HCT116 (cell line): ENCODE data around the gene PIEZO2. TPM values are rescaled to one million over a fixed set of nuclear protein-coding genes. Genes with fewer than 3 reads are reported as not detected.

Experiments used
- ATAC-seq: fragments of 200-7000 bp; cut with Tn5 transposase; 2 replicates; pipeline ENCODE4 v1.9.1; 2020; ENCODE audit warnings: mild to moderate bottlenecking, moderate library complexity
- BruUV-seq: library from RNA; stranded (reverse); fragments of 400-500 nt; replicated peaks from 2 replicates; lab custom pipeline; 2021; lab: Mats Ljungman, UMichigan
- CTCF ChIA-PET: fragments of 300-600 bp; sonication (Branson Sonifier 250); formaldehyde crosslinking; loops from one replicate; lab custom pipeline; 2021; ENCODE audit warnings: antibody characterized with exemption; lab: Charles Lee
- POLR2A ChIA-PET: fragments of 300-600, 350-600 bp; sonication (Branson Sonifier 250); formaldehyde crosslinking; loops from one replicate; lab custom pipeline; 2021; ENCODE audit warnings: antibody characterized with exemption; lab: Charles Lee
- RAD21 ChIA-PET, 2 experiments: fragments of 300-600 bp; sonication (Branson Sonifier 250); formaldehyde crosslinking; loops; one replicate each; lab custom pipeline; 2023; ENCODE audit warnings: low total read pairs in 2 of 2; ENCODE audit not compliant: uncharacterized antibody in 2 of 2, unreplicated experiment in 2 of 2, low non-redundant PET in 1 of 2; lab: Charles Lee
- DNase-seq: peaks from one replicate; pipeline ENCODE4 v3.0.0-alpha.2; 2010; ENCODE audit warnings: low read depth, low spot score
- H2AFZ ChIP-seq: fragments of 200-600 bp; shearing (Covaris generic), sonication (generic); 2 replicates; pipeline ENCODE4 v1.6.1; 2017; ENCODE audit warnings: low read depth, mixed run types, mixed read lengths, antibody characterized with exemption, low read length; ENCODE audit not compliant: poor library complexity, severe bottlenecking
- H3K27ac ChIP-seq: 2 replicates; pipeline ENCODE4 v1.5.1; 2012; ENCODE audit warnings: low read depth, low read length
- H3K27me3 ChIP-seq: fragments of 200-600 bp; sonication (generic); 2 replicates; pipeline ENCODE4 v1.6.1; 2016; ENCODE audit warnings: mixed run types, low read length, mixed read lengths; ENCODE audit not compliant: insufficient read depth
- H3K36me3 ChIP-seq, 2 experiments: fragments of 200-500 bp in 1 of 2; fragments of 200-600 bp in 1 of 2; sonication (Bioruptor generic) in 1 of 2; sonication (generic) in 1 of 2; 2 replicates each; pipeline versions ENCODE4 v1.5.1 to v1.6.1; 2014 to 2016; ENCODE audit warnings: low read length in 2 of 2, inconsistent platforms in 1 of 2, mixed read lengths in 1 of 2, mixed run types in 1 of 2; ENCODE audit not compliant: insufficient read depth in 2 of 2, control insufficient read depth in 1 of 2
- H3K4me1 ChIP-seq, 2 experiments: fragments of 200-600 bp in 1 of 2; sonication (generic) in 1 of 2; 2 replicates each; pipeline versions ENCODE4 v1.5.1 to v1.6.1; 2012 to 2017; ENCODE audit warnings: low read length in 2 of 2, inconsistent platforms in 1 of 2, mild to moderate bottlenecking in 1 of 2, mixed read lengths in 1 of 2, mixed run types in 1 of 2, moderate library complexity in 1 of 2; ENCODE audit not compliant: insufficient read depth in 2 of 2, control insufficient read depth in 1 of 2
- H3K4me2 ChIP-seq: fragments of 200-600 bp; sonication (generic); 2 replicates; pipeline ENCODE4 v1.6.1; 2017; ENCODE audit warnings: mixed run types, low read length, mixed read lengths
- H3K4me3 ChIP-seq, 2 experiments: fragments of 200-600 bp in 1 of 2; sonication (generic) in 1 of 2; replicated peaks in 1 of 2; 2 replicates each; pipeline ENCODE4 v1.5.1; 2011 to 2016; ENCODE audit warnings: low read length in 2 of 2, control low read depth in 1 of 2, low read depth in 1 of 2, mild to moderate bottlenecking in 1 of 2, mixed read lengths in 1 of 2, mixed run types in 1 of 2
- H3K79me2 ChIP-seq: fragments of 200-600 bp; sonication (generic); 2 replicates; pipeline ENCODE4 v1.6.1; 2017; ENCODE audit warnings: mild to moderate bottlenecking, mixed run types, low read length, moderate library complexity, mixed read lengths; ENCODE audit not compliant: insufficient read depth
- H3K9ac ChIP-seq: fragments of 200-600 bp; sonication (generic); 2 replicates; pipeline ENCODE4 v1.6.1; 2016; ENCODE audit warnings: low read length, mixed read lengths
- H3K9me2 ChIP-seq: fragments of 200-600 bp; sonication (generic), shearing (Covaris generic); 2 replicates; pipeline ENCODE4 v1.6.1; 2017; ENCODE audit warnings: mixed run types, mild to moderate bottlenecking, moderate library complexity; ENCODE audit not compliant: insufficient read depth
- H3K9me3 ChIP-seq, 2 experiments: fragments of 200-500 bp in 1 of 2; fragments of 200-600 bp in 1 of 2; sonication (Bioruptor generic) in 1 of 2; sonication (generic) in 1 of 2; 2 replicates each; pipeline ENCODE4 v1.6.1; 2014 to 2017; ENCODE audit warnings: low read length in 2 of 2, mixed read lengths in 2 of 2, inconsistent platforms in 1 of 2, low read depth in 1 of 2, mild to moderate bottlenecking in 1 of 2, mixed run types in 1 of 2, moderate library complexity in 1 of 2; ENCODE audit not compliant: control insufficient read depth in 1 of 2, insufficient read depth in 1 of 2
- H4K20me1 ChIP-seq: fragments of 200-600 bp; sonication (generic), shearing (Covaris generic); 2 replicates; pipeline ENCODE4 v1.6.1; 2017; ENCODE audit warnings: mixed run types, mild to moderate bottlenecking, moderate library complexity; ENCODE audit not compliant: insufficient read depth
- CEBPB ChIP-seq: IDR thresholded peaks from 2 replicates; pipeline ENCODE4 v1.6.1; 2012; ENCODE audit warnings: low read depth
- EGR1 ChIP-seq: IDR thresholded peaks from 2 replicates; pipeline ENCODE4 v1.6.1; 2012; ENCODE audit warnings: low read depth
- ELF1 ChIP-seq: IDR thresholded peaks from 2 replicates; pipeline ENCODE4 v1.6.1; 2012; ENCODE audit warnings: low read depth, borderline replicate concordance
- EZH2 ChIP-seq: fragments of 200-600 bp; sonication (generic); IDR thresholded peaks from 2 replicates; pipeline ENCODE4 v1.6.1; 2017; ENCODE audit warnings: antibody characterized with exemption, mixed run types
- EZH2phosphoT487 ChIP-seq: fragments of 200-600 bp; IDR thresholded peaks from 2 replicates; pipeline ENCODE4 v1.6.1; 2018; ENCODE audit warnings: antibody characterized with exemption, borderline replicate concordance
- FOSL1 ChIP-seq: IDR thresholded peaks from 2 replicates; pipeline ENCODE4 v1.6.1; 2012; ENCODE audit warnings: low read depth
- JUND ChIP-seq: IDR thresholded peaks from 2 replicates; pipeline ENCODE4 v1.6.1; 2012
- POLR2A ChIP-seq: IDR thresholded peaks from 2 replicates; pipeline ENCODE4 v1.7.0; 2011; ENCODE audit warnings: borderline replicate concordance; ENCODE audit not compliant: insufficient read depth, insufficient read length; ENCODE audit errors: extremely low read depth
- POLR2AphosphoS5 ChIP-seq: IDR thresholded peaks from 2 replicates; pipeline ENCODE4 v1.6.1; 2011; ENCODE audit warnings: mild to moderate bottlenecking, low read depth, low read length, moderate library complexity
- SIN3A ChIP-seq: IDR thresholded peaks from 2 replicates; pipeline ENCODE4 v1.6.1; 2012; ENCODE audit warnings: low read depth
- SP1 ChIP-seq: IDR thresholded peaks from 2 replicates; pipeline ENCODE4 v1.6.1; 2012; ENCODE audit warnings: low read depth
- TCF7L2 ChIP-seq: IDR thresholded peaks from 2 replicates; pipeline ENCODE4 v1.7.0; 2011; ENCODE audit warnings: borderline replicate concordance, inconsistent platforms; ENCODE audit not compliant: insufficient read depth, insufficient read length; ENCODE audit errors: extremely low read depth
- YY1 ChIP-seq: IDR thresholded peaks from 2 replicates; pipeline ENCODE4 v1.6.1; 2011; ENCODE audit warnings: low read length, low read depth, moderate library complexity, mild to moderate bottlenecking; ENCODE audit not compliant: insufficient replicate concordance; ENCODE audit errors: extremely low read depth
- ZFX ChIP-seq: fragments of 450-650 bp; IDR thresholded peaks from 2 replicates; pipeline ENCODE4 v1.6.1; 2017
- ZNF274 ChIP-seq: fragments of 200-500 bp; sonication (Bioruptor generic); IDR thresholded peaks from 2 replicates; pipeline ENCODE4 v1.6.1; 2014; ENCODE audit warnings: mild to moderate bottlenecking, low read depth, low read length, inconsistent platforms
- intact Hi-C: fragments of 100-400 bp; cut with micrococcal nuclease; formaldehyde crosslinking; loops from 2 replicates; pipeline ENCODE4 v1.10.0; 2022
- total RNA-seq: library from RNA; stranded (reverse); gene quantifications from one replicate; pipeline ENCODE4 v1.2.1, GENCODE V29; 2021; ENCODE audit not compliant: unreplicated experiment
- TF ChIP-seq, protein P1 (sequence below): IDR thresholded peaks from 2 replicates; pipeline ENCODE4 v1.6.1; 2012
- TF ChIP-seq, protein P2 (sequence below): IDR thresholded peaks from 2 replicates; pipeline ENCODE4 v1.6.1; 2012
- TF ChIP-seq, protein P3 (sequence below): IDR thresholded peaks from 2 replicates; pipeline ENCODE4 v1.6.1; 2012; ENCODE audit warnings: low read depth
- TF ChIP-seq, protein P4 (sequence below): IDR thresholded peaks from 2 replicates; pipeline ENCODE4 v1.6.1; 2011; ENCODE audit warnings: mild to moderate bottlenecking, low read length, moderate library complexity; ENCODE audit not compliant: insufficient replicate concordance; ENCODE audit errors: extremely low read depth
- TF ChIP-seq, protein P5 (sequence below), 3 experiments: fragments of 200-600 bp in 1 of 3; sonication (generic) in 1 of 3; IDR thresholded peaks in 2 of 3; conservative IDR thresholded peaks in 1 of 3; 2 replicates each; pipeline ENCODE4 v1.5.1; 2012 to 2017; ENCODE audit warnings: low read depth in 2 of 3, low read length in 2 of 3, antibody characterized with exemption in 1 of 3, borderline replicate concordance in 1 of 3, control low read depth in 1 of 3, mild to moderate bottlenecking in 1 of 3, mixed read lengths in 1 of 3, mixed run types in 1 of 3, moderate library complexity in 1 of 3; ENCODE audit not compliant: insufficient read depth in 1 of 3

The PIEZO2 gene
- total RNA-seq, 1 experiment from 2014 or later, result 0.34 TPM

DNA sequence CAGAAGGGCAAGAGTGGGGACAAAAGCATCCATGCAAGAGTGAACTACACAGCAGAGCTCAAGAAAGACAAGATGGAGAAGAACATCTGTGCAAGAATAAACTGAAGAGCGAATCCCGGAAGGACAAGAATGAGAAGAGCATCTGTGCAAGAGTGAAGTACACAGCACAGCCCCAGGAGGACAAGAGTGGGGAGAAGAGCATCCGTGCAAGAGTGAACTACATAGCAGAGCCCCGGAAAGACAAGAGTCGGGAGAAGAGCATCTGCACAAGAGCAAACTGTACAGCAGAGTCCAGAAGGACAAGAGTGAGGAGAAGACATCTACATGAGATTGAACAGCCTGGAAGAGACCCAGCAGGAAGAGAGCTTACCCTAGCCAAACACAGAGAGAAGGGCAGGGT lies 284.6 kb downstream of the PIEZO2 start:
- Histone ChIP-seq H4K20me1 (no peaks in the 10 kb centered on the region), H3K4me2 (no peak overlapping the region), H3K36me3 (no peaks in the 10 kb centered on the region), H3K4me3 (no peak overlapping the region), H3K9me2 (no peaks in the 10 kb centered on the region), H3K9me3 (no peaks in the 10 kb centered on the region), H3K4me1 (no peaks in the 10 kb centered on the region), H3K79me2 (no peaks in the 10 kb centered on the region), H3K9ac (no peak overlapping the region), H3K27me3 (peaks cover 39% of the 10 kb centered on the region), H3K27ac (no peak overlapping the region), H2AFZ (no peak overlapping the region)
- TF ChIP-seq CEBPB (no peak), SIN3A (no peak), EGR1 (no peak), YY1 (no peak), ZFX (no peak), JUND (no peak), POLR2A (no peak), POLR2AphosphoS5 (no peak), ELF1 (no peak), ZNF274 (no peak), TCF7L2 (no peak), EZH2phosphoT487 (no peak), FOSL1 (no peak), EZH2 (no peak), SP1 (no peak)
- TF ChIP-seq, protein P1, sequence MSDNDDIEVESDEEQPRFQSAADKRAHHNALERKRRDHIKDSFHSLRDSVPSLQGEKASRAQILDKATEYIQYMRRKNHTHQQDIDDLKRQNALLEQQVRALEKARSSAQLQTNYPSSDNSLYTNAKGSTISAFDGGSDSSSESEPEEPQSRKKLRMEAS, result no peak
- TF ChIP-seq, protein P2, sequence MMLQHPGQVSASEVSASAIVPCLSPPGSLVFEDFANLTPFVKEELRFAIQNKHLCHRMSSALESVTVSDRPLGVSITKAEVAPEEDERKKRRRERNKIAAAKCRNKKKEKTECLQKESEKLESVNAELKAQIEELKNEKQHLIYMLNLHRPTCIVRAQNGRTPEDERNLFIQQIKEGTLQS, result no peak
- TF ChIP-seq, protein P3, sequence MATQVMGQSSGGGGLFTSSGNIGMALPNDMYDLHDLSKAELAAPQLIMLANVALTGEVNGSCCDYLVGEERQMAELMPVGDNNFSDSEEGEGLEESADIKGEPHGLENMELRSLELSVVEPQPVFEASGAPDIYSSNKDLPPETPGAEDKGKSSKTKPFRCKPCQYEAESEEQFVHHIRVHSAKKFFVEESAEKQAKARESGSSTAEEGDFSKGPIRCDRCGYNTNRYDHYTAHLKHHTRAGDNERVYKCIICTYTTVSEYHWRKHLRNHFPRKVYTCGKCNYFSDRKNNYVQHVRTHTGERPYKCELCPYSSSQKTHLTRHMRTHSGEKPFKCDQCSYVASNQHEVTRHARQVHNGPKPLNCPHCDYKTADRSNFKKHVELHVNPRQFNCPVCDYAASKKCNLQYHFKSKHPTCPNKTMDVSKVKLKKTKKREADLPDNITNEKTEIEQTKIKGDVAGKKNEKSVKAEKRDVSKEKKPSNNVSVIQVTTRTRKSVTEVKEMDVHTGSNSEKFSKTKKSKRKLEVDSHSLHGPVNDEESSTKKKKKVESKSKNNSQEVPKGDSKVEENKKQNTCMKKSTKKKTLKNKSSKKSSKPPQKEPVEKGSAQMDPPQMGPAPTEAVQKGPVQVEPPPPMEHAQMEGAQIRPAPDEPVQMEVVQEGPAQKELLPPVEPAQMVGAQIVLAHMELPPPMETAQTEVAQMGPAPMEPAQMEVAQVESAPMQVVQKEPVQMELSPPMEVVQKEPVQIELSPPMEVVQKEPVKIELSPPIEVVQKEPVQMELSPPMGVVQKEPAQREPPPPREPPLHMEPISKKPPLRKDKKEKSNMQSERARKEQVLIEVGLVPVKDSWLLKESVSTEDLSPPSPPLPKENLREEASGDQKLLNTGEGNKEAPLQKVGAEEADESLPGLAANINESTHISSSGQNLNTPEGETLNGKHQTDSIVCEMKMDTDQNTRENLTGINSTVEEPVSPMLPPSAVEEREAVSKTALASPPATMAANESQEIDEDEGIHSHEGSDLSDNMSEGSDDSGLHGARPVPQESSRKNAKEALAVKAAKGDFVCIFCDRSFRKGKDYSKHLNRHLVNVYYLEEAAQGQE, result no peak
- TF ChIP-seq, protein P4, sequence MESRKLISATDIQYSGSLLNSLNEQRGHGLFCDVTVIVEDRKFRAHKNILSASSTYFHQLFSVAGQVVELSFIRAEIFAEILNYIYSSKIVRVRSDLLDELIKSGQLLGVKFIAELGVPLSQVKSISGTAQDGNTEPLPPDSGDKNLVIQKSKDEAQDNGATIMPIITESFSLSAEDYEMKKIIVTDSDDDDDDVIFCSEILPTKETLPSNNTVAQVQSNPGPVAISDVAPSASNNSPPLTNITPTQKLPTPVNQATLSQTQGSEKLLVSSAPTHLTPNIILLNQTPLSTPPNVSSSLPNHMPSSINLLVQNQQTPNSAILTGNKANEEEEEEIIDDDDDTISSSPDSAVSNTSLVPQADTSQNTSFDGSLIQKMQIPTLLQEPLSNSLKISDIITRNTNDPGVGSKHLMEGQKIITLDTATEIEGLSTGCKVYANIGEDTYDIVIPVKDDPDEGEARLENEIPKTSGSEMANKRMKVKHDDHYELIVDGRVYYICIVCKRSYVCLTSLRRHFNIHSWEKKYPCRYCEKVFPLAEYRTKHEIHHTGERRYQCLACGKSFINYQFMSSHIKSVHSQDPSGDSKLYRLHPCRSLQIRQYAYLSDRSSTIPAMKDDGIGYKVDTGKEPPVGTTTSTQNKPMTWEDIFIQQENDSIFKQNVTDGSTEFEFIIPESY, result no peak
- TF ChIP-seq, protein P5, sequence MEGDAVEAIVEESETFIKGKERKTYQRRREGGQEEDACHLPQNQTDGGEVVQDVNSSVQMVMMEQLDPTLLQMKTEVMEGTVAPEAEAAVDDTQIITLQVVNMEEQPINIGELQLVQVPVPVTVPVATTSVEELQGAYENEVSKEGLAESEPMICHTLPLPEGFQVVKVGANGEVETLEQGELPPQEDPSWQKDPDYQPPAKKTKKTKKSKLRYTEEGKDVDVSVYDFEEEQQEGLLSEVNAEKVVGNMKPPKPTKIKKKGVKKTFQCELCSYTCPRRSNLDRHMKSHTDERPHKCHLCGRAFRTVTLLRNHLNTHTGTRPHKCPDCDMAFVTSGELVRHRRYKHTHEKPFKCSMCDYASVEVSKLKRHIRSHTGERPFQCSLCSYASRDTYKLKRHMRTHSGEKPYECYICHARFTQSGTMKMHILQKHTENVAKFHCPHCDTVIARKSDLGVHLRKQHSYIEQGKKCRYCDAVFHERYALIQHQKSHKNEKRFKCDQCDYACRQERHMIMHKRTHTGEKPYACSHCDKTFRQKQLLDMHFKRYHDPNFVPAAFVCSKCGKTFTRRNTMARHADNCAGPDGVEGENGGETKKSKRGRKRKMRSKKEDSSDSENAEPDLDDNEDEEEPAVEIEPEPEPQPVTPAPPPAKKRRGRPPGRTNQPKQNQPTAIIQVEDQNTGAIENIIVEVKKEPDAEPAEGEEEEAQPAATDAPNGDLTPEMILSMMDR (IDR thresholded peaks at IDR 0.05 in 2 of 3, conservative IDR thresholded peaks at IDR 0.05 in 1 of 3; ENCODE audit: borderline replicate concordance in 1 of 3, insufficient read depth in 1 of 3, low read depth in 2 of 3, low read length in 2 of 3), result no peak
- intact Hi-C loops, result no loop called here
- no TSS peak for BruUV-seq
- RAD21 ChIA-PET, result no interaction called here
- ATAC-seq (no peak), DNase-seq (no peak)
- CTCF ChIA-PET, result no interaction called here
- POLR2A ChIA-PET, result no interaction called here
